Hematopoietic multipotent progenitor cell (in vitro differentiated cells): ENCODE results near the gene SEMA6B. TPM values are rescaled to one million over a fixed set of nuclear protein-coding genes. Genes with fewer than 3 reads are reported as not detected.

Source experiments
- DNase-seq, 3 donors: peaks; one replicate each; pipeline ENCODE4 v3.0.0-alpha.2; 2011 to 2015; ENCODE audit warnings: low read depth in 2 of 3, low spot score in 2 of 3
- total RNA-seq: library from RNA; depleted of rRNA; stranded (reverse); fragments of >200 nt; gene quantifications from one replicate; pipeline ENCODE4 v1.2.3, GENCODE V29; 2012

The SEMA6B gene
- total RNA-seq, 1 donor: 0.27 TPM

GRCh38 chr19:4516199-4516938, 43.1 kb downstream of the SEMA6B start:
- DNase-seq: no peak

GRCh38 chr19:4515732-4516131, 43.8 kb downstream of the SEMA6B start:
- DNase-seq: no peak

GRCh38 chr19:4513248-4513647, 46.2 kb downstream of the SEMA6B start:
- DNase-seq: no peak

- DNase-seq: no peak
These were observed 47.4 kb downstream of the SEMA6B start for GRCh38 chr19:4512070-4512469.

GRCh38 chr19:4511300-4512054, 48.0 kb downstream of the SEMA6B start:
- no peak for DNase-seq

GRCh38 chr19:4510435-4511255, 48.8 kb downstream of the SEMA6B start:
- DNase-seq: no peak

GRCh38 chr19:4508698-4509097, 50.8 kb downstream of the SEMA6B start:
- no peak for DNase-seq

- no peak for DNase-seq
These were observed 51.7 kb downstream of the SEMA6B start for GRCh38 chr19:4507804-4508203.

GRCh38 chr19:4507150-4507452, 52.4 kb downstream of the SEMA6B start:
- DNase-seq: no peak

- DNase-seq: peak in 1 of 3 donors; percentile 27
These were observed 52.9 kb downstream of the SEMA6B start for GRCh38 chr19:4506449-4507149.

GRCh38 chr19:4505570-4506448, 53.7 kb downstream of the SEMA6B start:
- no peak for DNase-seq

GRCh38 chr19:4504891-4505569, 54.5 kb downstream of the SEMA6B start:
- no peak for DNase-seq

- DNase-seq: no peak
These were observed 55.2 kb downstream of the SEMA6B start for GRCh38 chr19:4504297-4504701.

- no peak for DNase-seq
These were observed 55.7 kb downstream of the SEMA6B start for GRCh38 chr19:4503825-4504170.

- no peak for DNase-seq
These were observed 56.2 kb downstream of the SEMA6B start for GRCh38 chr19:4503132-4503824.

- no peak for DNase-seq
These were observed 57.0 kb downstream of the SEMA6B start for GRCh38 chr19:4502282-4503131.

- no peak for DNase-seq
These were observed 57.8 kb downstream of the SEMA6B start for GRCh38 chr19:4501691-4502090.
